ENCODE measurements around the gene PI4K2A.

Gene PI4K2A

DNA sequence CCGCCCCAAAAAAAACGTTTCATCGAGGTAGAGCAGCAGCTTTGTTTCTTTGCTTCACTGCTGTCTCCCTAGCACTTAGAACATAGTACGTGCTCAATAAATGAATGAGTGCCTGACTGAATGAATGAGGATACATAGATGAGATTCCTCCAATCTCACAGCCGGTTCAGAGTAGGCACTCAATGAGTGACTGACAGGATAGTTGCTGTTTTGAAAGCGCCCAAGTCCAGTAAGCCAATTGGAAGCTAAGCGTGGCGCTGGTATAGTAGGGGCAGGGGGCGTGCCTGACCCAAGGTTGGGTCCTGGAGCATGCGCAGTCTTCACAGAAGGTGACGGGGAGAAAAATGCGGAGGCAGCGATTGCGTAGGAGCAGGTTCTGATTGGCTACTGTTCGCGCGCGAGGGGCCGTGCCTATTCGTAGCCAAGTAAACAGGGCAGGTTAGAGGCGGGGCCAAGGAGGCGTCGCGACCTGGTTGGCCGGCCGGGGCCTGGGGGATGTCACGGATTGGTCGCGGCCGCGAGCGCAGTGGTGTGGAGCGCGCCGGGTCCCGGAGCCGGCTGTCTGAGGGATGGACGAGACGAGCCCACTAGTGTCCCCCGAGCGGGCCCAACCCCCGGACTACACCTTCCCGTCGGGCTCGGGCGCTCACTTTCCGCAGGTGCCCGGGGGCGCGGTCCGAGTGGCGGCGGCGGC lies at the start of gene PI4K2A:
Gene PI4K2A, plus strand, starts transcription at position 498 of the 694 bp plus-strand sequence. Its CDS starts 72 bp downstream, at position 570.
- DNase-seq = peak; percentile 93 to 97

GRCh38 chr10:97590748-97591495 lies 49.5 kb upstream of the PI4K2A start:
- no peak for DNase-seq

DNA sequence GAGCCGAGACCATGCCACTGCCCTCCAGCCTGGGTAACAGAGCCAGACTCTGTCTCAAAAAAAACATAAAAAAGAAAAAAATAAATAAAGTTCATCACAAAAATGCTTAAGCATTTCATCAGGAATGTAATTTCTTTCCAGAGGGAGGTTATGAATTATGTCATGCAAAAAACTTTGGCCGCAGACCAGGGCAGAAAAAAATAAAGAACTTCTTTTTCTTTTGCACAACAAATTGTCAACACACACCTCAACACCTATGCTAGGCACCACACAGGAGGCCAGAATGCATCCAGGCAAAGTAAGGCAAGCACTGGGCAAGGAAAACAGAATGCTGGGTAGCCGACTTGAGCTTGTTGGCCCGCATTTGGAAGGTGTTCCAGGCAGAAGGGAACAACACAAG lies 47.0 kb upstream of the PI4K2A start:
- DNase-seq = no peak

DNA sequence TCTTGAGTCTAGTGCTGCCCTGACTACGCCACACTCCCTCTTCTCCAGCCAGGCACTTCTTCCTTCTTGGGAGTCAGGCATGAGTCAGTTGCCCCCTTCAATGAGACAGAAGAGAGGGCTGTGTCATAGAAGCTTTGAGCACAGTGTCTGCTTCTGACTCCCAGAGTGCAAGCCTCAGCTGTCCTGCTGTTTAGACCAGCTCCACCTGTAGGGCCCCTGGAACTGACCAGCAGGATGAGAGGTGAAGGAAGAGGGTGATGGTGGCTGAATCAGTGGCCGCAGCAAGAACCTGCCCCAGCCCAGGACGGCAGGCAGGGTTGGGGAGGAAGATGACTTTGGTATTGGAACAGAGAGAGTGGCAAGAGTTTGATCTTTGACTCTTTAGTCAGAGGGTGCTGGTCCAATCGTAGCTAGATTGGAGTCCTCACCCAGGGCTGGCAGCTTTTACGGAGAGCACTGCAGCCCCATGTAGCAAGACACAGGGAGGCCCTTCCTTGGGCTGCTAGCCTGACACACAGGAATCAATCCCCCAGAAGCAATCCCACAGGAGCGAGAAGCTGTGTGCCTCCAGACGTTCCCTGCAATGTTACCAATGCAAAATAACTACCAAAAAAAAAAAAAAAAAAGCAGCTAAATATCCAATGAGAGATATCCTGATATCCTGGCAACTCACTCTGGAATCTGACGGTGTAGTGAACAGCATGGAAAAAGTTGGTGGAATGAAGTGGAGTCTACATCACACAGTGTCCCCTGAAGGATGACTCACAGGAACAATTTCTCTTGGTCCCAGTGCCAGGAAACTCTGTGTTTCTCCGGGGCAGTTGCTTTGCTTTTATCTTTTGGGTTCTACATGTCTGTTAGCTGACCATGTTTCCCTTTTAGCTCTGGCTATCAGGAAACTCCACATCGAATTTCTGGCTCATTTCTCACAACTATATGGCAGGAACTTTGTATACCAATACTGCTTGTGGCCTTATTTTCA lies 44.1 kb upstream of the PI4K2A start:
- no peak for DNase-seq

GRCh38 chr10:97597778-97598177 lies 42.7 kb upstream of the PI4K2A start:
- no peak for DNase-seq

- DNase-seq = no peak
Measured at GRCh38 chr10:97598407-97599271, 41.8 kb upstream of the PI4K2A start.

- no peak for DNase-seq
Measured at GRCh38 chr10:97599272-97599619, 41.2 kb upstream of the PI4K2A start.

DNA sequence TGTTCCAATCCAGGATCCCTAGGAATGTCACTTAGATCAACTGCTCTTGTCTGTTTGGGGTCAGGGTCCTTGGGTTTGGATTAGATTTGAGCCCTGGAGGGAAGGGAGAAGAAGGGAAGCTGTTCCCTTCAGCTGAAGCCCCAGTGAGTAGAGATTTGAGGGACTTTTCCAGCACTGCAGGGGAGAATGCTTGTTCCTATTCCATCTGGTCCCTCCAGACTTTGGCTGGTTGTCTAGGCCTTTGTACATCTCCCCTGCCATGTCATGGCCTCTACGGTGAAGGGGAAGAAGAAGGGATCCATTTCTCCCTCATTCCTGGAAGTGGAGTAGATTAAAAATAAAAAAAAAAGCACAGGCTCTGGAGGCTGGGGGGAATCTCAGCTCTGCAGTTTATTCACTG lies 39.9 kb upstream of the PI4K2A start:
- no peak for DNase-seq

GRCh38 chr10:97601268-97602215 lies 38.9 kb upstream of the PI4K2A start:
- no peak for DNase-seq

DNA sequence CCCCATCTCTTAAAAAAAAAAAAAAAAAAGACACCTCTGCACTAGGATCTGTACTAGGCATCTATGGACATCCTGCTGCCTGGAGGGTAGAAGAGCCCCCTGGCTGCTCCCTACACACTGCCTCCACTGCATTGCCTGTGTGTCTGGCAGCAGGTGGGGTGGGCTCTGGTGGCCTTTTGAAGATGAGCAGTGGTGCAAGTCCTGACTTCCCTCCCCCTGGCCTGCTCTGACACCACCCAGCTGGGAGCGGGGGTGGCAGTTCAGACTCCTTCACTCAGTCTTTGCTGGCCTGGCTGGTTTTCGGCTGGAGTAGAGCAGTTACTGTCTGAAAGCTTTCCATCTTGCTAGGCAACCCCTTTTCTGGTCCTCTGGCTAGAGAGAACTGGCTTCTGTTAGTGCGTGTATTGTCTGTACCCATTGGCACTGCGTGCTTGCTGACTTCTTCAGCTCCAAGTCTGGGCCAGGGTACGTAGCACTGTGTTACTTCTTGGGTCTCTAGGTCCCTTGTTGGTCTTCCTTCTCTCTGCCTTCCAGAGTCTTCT lies 33.3 kb upstream of the PI4K2A start:
- DNase-seq = no peak

DNA sequence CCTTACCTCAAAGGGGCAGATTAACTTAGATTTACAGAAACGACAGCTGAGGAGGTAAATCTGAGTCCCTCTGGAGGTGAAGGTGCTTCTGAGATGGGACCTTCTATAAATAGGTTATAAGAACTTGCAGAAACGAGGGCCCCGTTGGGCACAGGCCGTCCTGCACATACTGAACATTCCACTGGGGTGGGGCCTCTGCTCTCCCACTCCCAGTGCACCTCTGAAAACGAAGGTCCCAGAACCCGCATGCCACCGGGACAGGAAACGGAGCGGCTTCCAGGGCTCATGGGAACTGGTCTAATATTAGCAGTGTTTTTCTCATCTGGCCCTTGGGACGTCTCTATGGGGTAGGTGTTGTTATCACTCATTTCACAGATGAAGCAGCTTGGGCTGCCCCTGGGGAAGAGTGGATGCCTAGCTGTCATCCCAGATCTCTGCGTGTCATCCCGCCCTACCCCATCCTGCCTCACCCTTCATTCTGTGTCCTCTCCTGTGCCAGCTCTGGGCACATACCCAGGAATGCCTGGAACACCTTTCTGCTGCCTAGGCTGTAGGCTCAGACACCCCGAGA lies 31.4 kb upstream of the PI4K2A start:
- DNase-seq = no peak

- DNase-seq = no peak
Measured at GRCh38 chr10:97611473-97611872, 29.0 kb upstream of the PI4K2A start.

- DNase-seq = peak in 1 of 2 experiments; percentile 36
Measured at GRCh38 chr10:97612386-97612785, 28.1 kb upstream of the PI4K2A start.

DNA sequence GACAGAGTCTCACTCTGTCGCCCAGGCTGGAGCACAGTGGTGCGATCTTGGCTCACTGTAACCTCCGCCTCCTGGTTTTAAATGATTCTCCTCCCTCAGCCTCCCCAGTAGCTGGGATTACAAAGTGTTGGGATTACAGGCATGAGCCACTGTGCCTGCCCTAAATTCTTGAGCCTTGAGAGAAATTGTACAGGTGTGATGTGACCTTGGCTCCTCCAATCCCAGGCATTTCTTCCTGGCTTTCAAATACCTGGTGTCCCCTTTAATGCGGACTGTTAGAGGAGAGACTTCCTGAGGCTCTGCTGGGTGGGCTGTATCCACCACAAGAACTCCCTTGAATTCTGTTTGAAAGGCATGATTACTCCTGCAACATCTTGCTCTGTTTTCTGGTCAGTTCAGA lies 22.2 kb upstream of the PI4K2A start:
- no peak for DNase-seq

DNA sequence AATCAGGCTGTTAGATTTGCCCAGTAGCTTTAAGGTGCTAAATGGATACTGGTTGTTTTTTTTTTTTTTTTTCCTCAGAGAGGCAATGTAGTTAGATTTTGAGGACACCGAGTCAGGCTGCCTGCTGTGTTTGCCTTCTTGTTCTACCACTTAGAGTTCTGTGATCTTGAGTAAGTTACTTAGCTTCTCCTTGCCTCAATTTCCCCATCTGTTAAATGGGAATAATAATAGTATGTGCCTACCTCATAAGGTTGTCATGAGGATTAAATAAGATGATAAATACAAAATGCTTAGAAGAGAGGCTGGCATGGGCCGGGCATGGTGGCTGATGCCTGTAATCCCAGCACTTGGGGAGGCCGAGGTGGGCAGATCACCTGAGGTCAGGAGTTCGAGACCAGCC lies 21.7 kb upstream of the PI4K2A start:
- no peak for DNase-seq

DNA sequence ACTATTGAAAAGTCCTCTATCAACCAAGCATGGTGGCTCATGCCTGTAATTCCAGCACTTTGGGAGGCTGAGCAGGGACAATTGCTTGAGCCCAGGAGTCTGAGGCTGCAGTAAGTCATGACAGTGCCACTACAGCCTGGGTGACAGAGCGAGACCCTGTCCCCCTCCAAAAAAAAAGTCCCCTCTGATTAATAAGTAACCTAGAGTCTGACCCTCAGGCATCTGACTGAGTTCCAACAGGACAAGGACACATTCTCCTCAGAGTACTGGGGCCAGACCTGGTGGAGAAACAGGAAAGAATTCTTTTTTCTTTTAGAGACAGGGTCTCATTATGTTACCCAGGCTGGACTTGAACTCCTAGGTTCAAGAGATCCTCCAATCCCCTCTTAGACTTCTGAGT lies 17.2 kb upstream of the PI4K2A start:
- DNase-seq = no peak

GRCh38 chr10:97627731-97628130 lies 12.7 kb upstream of the PI4K2A start:
- DNase-seq = no peak

DNA sequence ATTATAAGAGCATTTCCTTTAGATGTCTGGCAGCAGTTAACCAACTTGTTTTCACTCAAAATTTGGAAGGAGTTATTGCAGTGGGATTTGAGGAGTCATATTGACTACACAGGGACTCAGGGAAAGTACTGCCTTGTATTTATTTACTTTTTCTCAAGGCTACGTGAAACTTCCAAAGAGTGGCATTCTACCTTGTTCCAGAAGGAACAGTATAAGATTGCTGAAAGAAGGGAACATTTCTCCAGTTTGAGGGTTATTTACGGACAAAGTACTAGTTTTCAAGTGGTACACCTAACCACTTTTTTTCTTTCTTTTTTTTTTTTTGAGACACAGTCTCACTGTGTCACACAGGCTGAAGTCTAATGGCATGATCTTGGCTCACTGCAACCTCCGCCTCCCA lies 12.2 kb upstream of the PI4K2A start:
- no peak for DNase-seq

DNA sequence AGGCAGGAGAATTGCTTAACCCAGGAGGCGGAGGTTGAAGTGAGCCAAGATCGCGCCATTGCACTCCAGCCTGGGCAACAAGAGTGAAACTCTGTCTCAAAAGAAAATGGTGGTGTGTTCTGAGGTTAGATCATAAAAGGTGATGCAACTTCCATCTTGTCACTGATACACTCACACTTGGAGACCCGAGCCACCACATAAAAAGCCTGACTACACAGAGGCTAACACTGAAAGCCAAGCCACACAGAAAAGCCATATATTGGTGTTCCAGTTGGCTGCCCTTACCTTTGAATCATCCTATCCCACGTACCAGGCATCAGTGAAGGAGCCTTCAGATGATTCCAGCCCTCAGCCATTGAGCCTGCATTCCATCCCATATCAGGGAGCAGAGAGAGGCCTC lies 11.2 kb upstream of the PI4K2A start:
- DNase-seq = no peak

- DNase-seq = no peak
Measured at GRCh38 chr10:97631098-97631497, 9.4 kb upstream of the PI4K2A start.

All from NCI-H446 (cell line).